Stomach (tissue), 9 donors: Measurements from ENCODE around the gene NTRK3. TPM values are rescaled to one million over a fixed set of nuclear protein-coding genes. Genes with fewer than 3 reads are reported as not detected.

Experiments
- DNase-seq, 2 donors: peaks; one replicate each; pipeline versions ENCODE4 v3.0.0 to v3.0.0-alpha.2; 2013 to 2019
- H3K27ac ChIP-seq, 5 donors: fragments of 200-600 bp in 4 of 5; sonication (generic) in 4 of 5; one replicate each; pipeline ENCODE4 v1.5.1; 2013 to 2019; ENCODE audit warnings: mild to moderate bottlenecking in 1 of 5, moderate library complexity in 1 of 5
- H3K27me3 ChIP-seq, 3 donors: fragments of 200-600 bp; sonication (generic); one replicate each; pipeline ENCODE4 v1.5.1; 2017 to 2019; ENCODE audit warnings: mixed run types in 1 of 3
- H3K36me3 ChIP-seq, 4 donors: fragments of 200-600 bp; sonication (generic); 1 replicate in 3 of 4; 2 replicates in 1 of 4; pipeline ENCODE4 v1.5.1; 2016 to 2019
- H3K4me1 ChIP-seq, 4 donors: fragments of 200-600 bp; sonication (generic); one replicate each; pipeline ENCODE4 v1.5.1; 2016 to 2019
- H3K4me3 ChIP-seq, 4 donors: fragments of 200-600 bp; sonication (generic) in 3 of 4; one replicate each; pipeline ENCODE4 v1.5.1; 2016 to 2019; ENCODE audit warnings: mild to moderate bottlenecking in 1 of 4
- H3K9me3 ChIP-seq, 4 donors: fragments of 200-600 bp; sonication (generic); one replicate each; pipeline ENCODE4 v1.5.1; 2016 to 2019
- CTCF ChIP-seq, 7 experiments: fragments of 450-650 bp in 4 of 7; fragments of 200-600 bp in 3 of 7; sonication (generic) in 3 of 7; IDR thresholded peaks; one replicate each; pipeline ENCODE4 v1.5.1; 2016 to 2019; ENCODE audit warnings: antibody characterized with exemption in 7 of 7, control low read depth in 2 of 7, mild to moderate bottlenecking in 1 of 7
- EP300 ChIP-seq: sonication (generic); formaldehyde crosslinking; IDR thresholded peaks from one replicate; pipeline ENCODE4 v1.6.1; 2017; ENCODE audit warnings: antibody characterized with exemption
- POLR2A ChIP-seq, 4 donors: fragments of 450-650 bp; IDR thresholded peaks; one replicate each; pipeline ENCODE4 v1.6.1; 2016; ENCODE audit warnings: antibody characterized with exemption in 4 of 4, control low read depth in 2 of 4, mild to moderate bottlenecking in 1 of 4, moderate library complexity in 1 of 4
- POLR2AphosphoS5 ChIP-seq, 3 donors: sonication (generic); formaldehyde crosslinking; IDR thresholded peaks; one replicate each; pipeline ENCODE4 v1.6.1; 2016; ENCODE audit warnings: antibody characterized with exemption in 3 of 3
- WGBS, 5 donors: extraction: QIAGEN DNeasy Blood & Tissue Kit in 3 of 5; methylation state at CpG; one replicate each; pipeline versions ENCODE4 v1.1.5 to v1.1.7; 2013 to 2018; 5-methylcytosine and 5-hydroxymethylcytosine counted together
- intact Hi-C: fragments of 100-400 bp; cut with DNase I; formaldehyde crosslinking; loops from one replicate; pipeline ENCODE4 v1.15.1; 2023; ENCODE audit warnings: low total_unique reads
- polyA plus RNA-seq, 3 donors: library from polyadenylated mRNA; stranded (reverse); fragments of 200-250 nt; gene quantifications; one replicate each; pipeline ENCODE4 v1.2.3, GENCODE V29; 2013
- total RNA-seq, 5 donors: library from RNA; depleted of rRNA; stranded (reverse); fragments of >200 nt; gene quantifications; one replicate each; pipeline versions ENCODE4 v1.1.0 to v1.2.3, GENCODE V29; 2014 to 2016
- donor health status: healthy with polysubstance abuse.
- donor health status: Bipolar disorder and iron deficiency.
- donor health status: healthy.

The NTRK3 gene
- total and polyA plus RNA-seq, 8 donors = under 0.01 to 18.2 (median 1.0) TPM; not detected in 1

- intact Hi-C loops = no loop called here
- peaks cover 9 to 37% (median 32%) of the 10 kb centered on the region in 4 donors for H3K4me1 ChIP-seq
- H3K36me3 ChIP-seq = no peaks in the 10 kb centered on the region
- peak overlapping the region; percentile 32 to 48 (median 46) for H3K4me3 ChIP-seq
- H3K27me3 ChIP-seq = peaks cover 24 to 87% (median 64%) of the 10 kb centered on the region in 3 donors
- peak overlapping the region in 2 of 5 donors; percentile 8 to 65 for H3K27ac ChIP-seq
- no peaks in the 10 kb centered on the region for H3K9me3 ChIP-seq
- no peak for TF ChIP-seq POLR2AphosphoS5 (IDR thresholded peaks at IDR 0.05)
- TF ChIP-seq EP300 = no peak
- no peak for TF ChIP-seq CTCF (IDR thresholded peaks at IDR 0.05)
- no peak for TF ChIP-seq POLR2A (IDR thresholded peaks at IDR 0.05)
- DNase-seq = no peak
- WGBS, 5 donors = 5 to 8% (median 7%) methylated on average over 23 of the region's 23 CpGs
Observed at GRCh38 chr15:88255087-88255483, 1.5 kb downstream of the NTRK3 start.

DNA sequence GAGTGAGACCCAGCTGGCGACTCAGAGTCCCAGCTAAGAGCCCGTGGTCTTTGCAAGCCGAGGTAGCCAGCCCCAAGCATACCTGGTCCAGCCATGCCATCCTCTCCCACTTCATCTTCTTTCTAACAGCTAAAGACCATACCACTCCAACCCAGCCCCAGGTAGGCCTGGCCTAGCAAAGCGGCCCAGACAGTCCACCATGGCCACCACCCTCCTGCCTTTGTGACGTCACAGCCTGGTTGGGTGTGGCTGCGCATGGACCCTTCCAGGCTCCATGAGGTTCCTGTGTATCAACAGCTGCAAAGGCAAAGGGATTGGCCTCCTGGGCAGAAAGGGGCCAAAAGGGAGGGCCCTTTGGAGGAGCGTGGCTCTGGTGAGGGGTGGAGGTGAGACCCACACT lies 4.1 kb downstream of the NTRK3 start:
- no peak for TF ChIP-seq CTCF (IDR thresholded peaks at IDR 0.05)
- no peak for TF ChIP-seq POLR2A (IDR thresholded peaks at IDR 0.05)
- TF ChIP-seq POLR2AphosphoS5 (IDR thresholded peaks at IDR 0.05) = no peak
- TF ChIP-seq EP300 = no peak
- no peak overlapping the region for H3K4me3 ChIP-seq
- no peaks in the 10 kb centered on the region for H3K9me3 ChIP-seq
- H3K27ac ChIP-seq = no peak overlapping the region
- peaks cover 17 to 75% (median 53%) of the 10 kb centered on the region in 3 donors for H3K27me3 ChIP-seq
- DNase-seq = no peak
- intact Hi-C loops = no loop called here
- H3K36me3 ChIP-seq = no peaks in the 10 kb centered on the region
- H3K4me1 ChIP-seq = peaks cover 7 to 28% (median 27%) of the 10 kb centered on the region in 4 donors
- WGBS, 5 donors = 84 to 96% (median 88%) methylated on average over 4 to 7 of the region's 7 CpGs

DNA sequence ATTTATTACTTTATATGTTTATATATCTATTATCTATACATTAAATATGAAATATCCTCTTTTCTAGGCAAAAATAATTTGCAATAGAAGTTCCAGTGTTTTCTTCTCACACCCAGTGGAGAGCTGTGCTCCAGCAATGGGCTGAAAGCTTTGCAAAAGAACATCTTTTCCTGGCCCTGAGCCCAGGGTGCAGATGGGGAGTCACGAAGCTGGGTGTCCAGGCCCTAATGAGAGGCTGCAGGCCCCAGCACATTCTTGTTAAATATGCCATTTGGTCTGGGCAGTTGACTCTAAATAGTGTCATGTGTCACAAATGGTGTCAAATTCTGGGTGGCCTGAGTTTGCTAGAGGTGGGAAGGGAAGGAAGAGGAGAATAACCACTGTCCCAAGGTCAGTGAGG lies 5.7 kb downstream of the NTRK3 start:
- Histone ChIP-seq H3K27me3 (peaks cover 13 to 67% (median 37%) of the 10 kb centered on the region in 3 donors), H3K4me3 (no peak overlapping the region), H3K27ac (no peak overlapping the region), H3K36me3 (no peaks in the 10 kb centered on the region), H3K4me1 (peaks cover 4 to 21% (median 17%) of the 10 kb centered on the region in 4 donors), H3K9me3 (no peaks in the 10 kb centered on the region)
- TF ChIP-seq POLR2A (IDR thresholded peaks at IDR 0.05) (no peak), POLR2AphosphoS5 (IDR thresholded peaks at IDR 0.05) (no peak), CTCF (IDR thresholded peaks at IDR 0.05) (no peak), EP300 (no peak)
- intact Hi-C loops = no loop called here
- DNase-seq = peak in 1 of 2 donors; percentile 20
- WGBS, 5 donors = 13 to 41% (median 22%) methylated on average over 1 of the region's 1 CpG

DNA sequence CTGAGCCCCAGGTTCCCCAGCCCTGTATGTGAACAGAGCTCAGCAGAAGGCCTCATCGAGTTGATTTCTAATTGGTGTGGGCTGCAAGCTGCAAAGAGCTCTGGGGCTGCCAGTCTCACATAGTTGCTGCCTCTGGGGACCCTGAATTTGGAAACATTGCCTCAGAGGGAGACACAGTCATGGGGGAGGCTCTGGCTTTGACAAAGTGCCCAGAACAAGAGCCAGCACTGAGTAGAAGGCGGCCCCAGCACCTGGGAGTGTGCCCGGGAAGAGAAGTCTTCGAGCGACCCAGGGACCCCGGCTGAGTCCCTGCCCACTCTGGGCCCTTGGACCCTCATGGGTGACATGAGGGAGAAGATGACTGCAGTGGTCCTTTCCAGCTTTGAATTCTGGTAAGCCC lies 7.3 kb downstream of the NTRK3 start:
- intact Hi-C loops = no loop called here
- WGBS, 5 donors = 64 to 91% (median 82%) methylated on average over 6 of the region's 6 CpGs
- peaks cover 4 to 10% (median 6%) of the 10 kb centered on the region in 4 donors for H3K4me1 ChIP-seq
- H3K4me3 ChIP-seq = no peak overlapping the region
- no peak overlapping the region for H3K27ac ChIP-seq
- TF ChIP-seq POLR2A (IDR thresholded peaks at IDR 0.05) (no peak), POLR2AphosphoS5 (IDR thresholded peaks at IDR 0.05) (no peak), CTCF (IDR thresholded peaks at IDR 0.05) (no peak), EP300 (no peak)
- H3K27me3 ChIP-seq = peaks cover 3 to 60% (median 21%) of the 10 kb centered on the region in 3 donors
- H3K36me3 ChIP-seq = no peaks in the 10 kb centered on the region
- DNase-seq = no peak
- no peaks in the 10 kb centered on the region for H3K9me3 ChIP-seq
